Stimulated activated CD4-positive, alpha-beta T cell treated with anti-CD3 and anti-CD28 coated beads, Interleukin-2, amount 100 ng/mL, for 24 hours (primary cell): ENCODE measurements around the gene SAP30L.

ENCODE experiments used
- DNase-seq, 2 donors: peaks; one replicate each; pipeline ENCODE4 v3.0.0-alpha.2; 2020

SAP30L gene

DNA sequence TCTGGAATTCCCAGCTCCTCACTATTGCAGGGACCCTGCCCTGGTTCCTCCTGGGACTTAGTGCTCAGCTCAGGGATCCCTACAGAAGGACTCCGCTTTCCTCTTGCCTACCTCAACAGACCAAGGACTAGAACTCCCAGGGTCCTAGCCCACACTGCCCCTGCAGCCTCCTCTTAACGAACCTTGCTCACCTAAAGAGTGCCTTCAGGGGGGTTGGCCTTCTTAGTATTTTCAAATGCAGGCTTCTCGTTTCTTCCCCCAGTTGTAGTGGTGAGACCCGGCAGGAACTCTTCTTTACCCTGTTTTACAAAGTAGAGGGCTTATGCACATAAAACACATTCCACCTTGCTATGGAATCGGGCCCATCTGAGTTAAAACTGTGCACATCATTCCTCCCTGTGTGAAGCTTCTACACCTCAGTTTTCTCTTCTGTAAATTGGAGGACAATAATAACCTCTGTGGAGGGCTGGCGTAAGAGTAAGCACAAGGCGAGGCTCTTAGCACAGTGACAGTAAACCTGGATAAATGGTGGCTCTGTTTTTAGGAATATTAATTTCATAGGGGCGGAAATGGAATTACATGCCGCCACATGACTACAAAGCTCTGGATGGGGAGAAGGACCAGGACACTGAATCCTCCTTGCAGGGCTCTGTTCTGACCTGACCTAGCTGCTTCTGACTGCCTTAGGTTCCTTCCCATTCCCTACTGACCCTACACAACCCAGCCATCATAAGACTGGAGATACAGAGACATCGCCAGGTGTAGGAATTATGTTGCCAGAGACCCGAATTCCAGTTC, 36.0 kb downstream of the SAP30L start:
- no peak for DNase-seq

DNA sequence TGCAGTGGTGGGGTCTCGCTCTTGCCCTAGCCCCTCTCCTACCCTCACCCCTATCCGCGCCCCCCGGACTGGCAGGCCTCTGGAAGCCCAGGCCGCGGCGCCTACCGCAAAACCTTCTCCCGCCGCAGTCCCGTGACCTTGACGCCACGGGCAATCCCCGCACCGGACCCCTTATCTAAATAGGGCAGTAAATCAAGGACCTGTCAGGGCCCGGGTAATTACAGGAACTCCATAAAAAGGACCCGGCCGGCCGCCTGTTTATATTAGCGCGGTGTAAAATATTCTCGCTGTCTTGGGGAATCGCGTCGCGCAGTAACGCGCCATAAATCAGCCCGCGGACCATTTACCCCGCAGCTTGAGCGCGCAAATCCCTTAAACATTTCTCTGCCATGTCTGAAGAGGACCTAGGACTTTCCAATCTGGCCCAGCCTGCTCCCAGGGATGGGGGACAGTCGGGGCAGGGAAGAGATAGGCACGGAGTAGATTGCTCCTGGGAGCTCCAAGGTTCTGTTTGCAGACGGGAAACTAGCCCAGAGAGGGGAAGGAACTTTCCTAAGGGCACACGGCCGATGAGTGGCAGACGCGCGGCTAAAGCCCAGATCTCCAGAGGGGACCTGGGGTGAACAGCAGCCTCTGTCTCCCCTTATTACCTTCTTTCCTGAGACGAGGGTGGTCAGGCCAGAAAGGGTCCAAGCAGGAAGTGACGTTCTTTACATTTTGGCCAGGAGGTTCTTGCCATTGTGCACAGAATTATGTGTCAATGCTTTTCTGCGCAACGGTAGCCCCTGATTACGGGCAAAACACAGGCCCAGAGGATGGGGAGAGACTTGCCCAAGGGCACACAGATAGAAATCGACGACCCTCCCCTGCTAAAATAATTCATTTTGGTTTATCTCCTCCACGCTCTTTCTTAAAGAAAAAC, 37.0 kb downstream of the SAP30L start:
- DNase-seq, result no peak

DNA sequence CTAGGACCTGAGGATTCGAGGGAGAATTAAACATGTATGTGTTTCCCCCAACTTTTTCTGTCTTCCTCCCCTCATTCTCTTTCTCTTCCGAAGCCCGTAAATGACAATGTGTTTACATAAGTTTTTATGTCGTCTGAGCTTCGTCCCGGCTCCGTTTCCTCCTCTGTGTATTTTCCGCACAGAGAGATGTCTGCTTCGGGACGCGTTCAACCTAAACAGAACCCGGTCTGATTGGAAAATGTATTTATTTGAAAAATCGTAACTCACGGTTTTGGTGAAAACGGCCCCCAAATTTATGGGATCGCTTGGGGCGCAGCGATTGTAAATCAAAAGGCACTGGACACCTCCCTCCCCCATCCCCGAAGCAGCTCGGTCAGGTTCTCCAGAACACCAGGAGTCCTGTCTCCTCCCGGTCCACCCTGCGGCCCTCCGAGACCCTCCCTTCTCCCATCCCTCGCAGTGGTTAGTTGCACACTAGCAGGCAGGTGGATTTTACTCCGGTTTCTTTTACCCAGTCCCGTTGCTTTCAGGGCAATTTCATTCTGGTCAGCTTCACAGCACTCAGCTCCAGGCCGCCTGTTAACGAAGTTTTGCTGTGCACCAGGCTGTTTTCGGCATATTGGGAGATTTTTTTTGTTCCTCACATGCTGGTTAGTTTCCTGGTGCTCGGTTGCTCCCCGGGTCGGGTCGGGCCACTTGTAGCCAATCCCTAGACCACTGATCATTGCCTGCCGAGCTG, 38.0 kb downstream of the SAP30L start:
- no peak for DNase-seq

DNA sequence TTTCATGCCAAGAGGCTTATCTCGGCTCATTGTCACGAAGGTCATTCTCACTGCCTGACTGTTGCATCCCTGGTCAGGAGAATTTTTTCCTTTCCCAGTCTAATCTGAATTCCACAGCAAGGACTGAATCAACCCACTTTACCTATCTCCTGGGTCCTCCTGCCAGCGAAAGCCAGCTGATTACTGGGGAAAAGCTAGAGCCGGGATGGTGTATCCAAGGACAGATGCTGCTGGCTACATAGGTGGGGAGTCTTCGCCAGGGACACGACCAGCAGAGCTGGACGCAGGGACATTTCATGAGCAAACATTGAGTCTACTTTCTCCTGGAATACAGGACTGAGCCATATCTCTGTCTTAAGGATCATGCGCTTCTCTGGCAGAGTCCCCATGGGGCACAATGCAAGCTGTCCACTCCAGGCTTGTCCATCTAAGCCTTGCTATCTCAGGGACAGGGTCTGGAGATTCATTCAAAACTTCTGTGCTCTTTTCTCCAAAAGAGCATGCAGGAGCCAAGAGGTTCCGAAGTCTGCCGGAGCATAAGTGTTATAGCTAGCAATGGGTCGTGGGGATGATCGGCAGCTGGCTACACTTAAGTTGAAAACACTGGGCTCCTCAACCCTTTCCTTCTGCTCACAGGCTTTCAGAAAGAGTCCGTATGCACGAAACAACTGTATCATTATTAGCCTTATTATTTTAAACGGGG, 38.7 kb downstream of the SAP30L start:
- DNase-seq, result no peak

DNA sequence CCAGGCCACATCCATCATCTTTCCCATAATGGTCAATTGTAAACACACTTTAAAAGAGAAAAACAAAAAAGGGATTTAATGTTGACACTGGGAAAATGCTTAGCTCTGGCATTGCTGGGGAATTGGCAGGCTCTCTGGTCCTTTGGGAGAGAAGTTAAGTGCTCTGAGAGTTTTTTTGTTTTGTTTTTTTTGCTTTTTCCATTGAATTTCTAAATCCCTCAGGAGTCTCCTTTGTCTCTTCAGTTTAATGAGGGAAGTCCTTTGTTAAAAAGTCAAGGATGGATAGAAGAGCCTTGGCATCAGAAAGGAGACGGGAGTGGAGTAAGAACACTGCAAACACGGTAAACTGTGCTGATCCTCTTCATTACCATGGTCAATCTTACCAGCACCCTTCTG, 39.3 kb downstream of the SAP30L start:
- DNase-seq, result no peak

DNA sequence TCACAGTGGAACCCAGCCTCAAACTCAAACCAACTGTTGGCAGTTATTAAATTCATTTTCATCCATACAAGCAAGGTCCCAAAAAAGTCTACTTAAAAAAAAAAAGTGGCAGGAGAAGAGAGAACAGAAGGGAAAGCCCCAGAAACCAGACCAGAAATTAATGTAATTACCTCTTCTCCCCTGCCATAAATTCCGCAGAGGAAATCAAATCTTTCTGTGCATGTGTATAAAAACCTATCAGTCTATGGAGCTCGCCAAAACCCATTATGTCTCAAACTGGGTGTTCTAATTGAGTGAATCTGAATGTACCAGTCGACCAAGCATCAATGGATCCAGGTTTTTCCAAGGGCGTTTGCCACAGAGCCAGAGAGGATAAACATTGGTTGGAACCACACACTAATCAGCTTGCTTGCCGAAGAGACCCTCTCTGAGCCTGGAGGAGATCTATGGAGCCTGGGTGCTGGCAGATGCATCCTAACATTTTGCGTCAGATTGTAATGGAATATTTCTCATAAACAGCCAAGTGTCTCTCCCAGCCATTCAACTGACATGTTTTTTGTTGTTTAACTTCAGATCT, 40.1 kb downstream of the SAP30L start:
- no peak for DNase-seq

DNA sequence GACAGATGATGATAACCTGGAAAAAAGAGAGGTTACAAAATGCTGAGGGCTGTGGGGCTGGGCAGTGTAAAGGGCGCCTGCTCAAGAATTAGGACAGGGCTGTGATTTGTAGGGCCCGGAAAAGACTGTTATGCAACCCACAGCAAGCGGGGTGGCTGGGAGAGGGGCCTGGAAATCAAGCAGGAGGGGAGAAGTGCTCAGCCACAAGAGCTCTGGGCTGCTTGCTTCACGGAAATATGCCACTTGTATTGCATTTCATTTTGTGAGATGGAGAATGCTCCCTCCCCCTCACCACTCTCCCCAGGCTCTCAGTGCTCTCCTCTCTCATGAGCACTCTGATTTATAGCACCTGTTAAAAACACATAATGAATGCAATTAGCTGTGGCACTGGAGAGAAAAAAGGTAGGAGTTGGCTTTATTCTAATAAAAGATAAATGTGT, 40.6 kb downstream of the SAP30L start:
- DNase-seq, result no peak

DNA sequence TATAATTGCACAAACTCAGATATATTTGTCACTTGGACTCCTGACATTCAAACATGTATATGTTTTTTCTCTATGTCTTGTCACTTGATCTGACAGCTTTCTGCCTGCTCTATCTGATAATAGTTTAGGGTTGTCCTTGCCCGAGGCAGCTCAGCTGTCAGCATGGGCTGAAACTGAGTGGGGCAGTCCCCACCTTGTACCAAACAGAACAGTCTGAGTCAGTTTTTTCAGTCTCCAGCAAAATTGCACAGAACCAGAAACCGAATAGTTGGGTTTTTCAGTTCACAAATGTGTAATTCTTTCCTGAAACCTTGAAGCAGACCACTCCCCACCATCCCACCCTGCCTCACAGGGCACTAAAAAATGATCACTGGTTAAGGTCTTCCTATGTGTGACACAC, 41.7 kb downstream of the SAP30L start:
- peak; percentile 56 to 68 for DNase-seq

DNA sequence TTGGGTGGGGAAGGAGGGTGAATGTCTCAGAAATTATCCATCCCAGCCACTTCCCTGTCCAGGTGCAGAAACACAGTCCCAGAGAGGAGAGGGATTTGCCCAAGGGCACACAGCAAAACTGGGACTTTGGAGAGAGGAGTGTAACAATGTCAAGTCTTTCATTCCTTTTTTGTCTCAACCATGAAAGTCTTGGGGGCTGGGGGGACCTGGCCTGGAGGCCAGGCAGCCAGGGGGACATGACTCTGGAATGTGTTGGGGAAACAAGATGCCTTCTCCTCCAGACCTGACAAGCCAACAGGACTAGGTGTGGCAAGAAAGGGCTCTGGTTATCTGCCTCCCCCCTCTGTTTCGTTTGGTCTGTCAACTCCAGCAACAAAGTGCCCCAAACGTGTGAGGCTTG, 46.1 kb downstream of the SAP30L start:
- DNase-seq, result no peak

DNA sequence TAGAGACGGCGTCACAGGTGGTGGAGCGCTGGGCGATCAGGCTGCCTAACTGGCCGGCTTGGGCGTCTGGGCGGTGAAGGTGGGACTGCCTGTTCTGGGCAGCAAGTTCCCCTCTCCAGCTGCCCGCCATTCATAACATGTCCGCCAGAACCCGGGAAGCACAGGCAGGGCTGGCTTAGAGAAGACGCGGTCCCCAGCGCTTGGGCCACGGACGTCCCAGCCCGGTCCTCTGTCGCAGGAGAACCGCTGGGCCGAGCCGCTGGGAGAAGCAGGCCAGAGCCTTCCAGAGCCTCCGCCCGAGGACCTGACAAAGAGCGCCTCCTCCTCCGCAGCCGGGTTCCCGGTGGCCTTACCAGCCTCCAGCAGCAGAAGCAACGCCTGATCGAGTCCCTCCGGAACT, 47.5 kb downstream of the SAP30L start:
- no peak for DNase-seq

DNA sequence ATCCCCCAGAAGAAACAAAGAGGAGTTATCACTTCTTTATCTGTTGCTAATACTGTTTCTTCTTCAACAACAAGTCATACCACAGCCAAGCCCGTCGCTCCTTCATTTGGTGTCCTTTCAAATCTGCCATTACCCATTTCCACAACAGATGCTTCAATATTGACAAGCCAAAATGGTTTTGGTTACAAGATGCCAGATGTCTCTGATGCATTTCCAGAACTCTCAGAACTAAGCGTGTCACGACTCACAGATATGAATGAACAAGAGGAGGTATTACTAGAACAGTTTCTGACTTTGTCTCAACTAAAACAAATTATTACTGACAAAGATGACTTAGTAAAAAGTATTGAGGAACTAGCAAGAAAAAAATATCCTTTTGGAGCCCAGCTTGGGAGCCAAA, 48.2 kb downstream of the SAP30L start:
- no peak for DNase-seq

DNA sequence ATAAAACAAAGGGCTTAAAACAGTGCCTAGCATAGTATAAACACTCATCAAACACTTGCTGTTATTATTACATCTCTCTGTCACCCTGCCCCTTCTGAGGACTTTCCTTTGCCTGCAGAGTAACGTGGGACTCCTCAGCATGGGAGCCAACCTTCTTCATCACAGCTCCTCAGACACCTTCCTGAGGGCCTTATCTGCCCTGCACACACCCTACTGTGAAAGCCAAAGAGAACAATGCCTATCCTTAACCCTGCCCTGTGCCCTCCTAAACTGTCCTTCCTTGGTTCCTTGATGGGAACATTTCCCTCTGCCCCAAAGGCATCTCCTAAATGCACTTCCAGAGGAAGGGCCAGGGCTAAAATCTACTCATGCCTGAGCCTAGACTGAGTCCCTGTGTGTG, 52.8 kb downstream of the SAP30L start:
- no peak for DNase-seq

DNA sequence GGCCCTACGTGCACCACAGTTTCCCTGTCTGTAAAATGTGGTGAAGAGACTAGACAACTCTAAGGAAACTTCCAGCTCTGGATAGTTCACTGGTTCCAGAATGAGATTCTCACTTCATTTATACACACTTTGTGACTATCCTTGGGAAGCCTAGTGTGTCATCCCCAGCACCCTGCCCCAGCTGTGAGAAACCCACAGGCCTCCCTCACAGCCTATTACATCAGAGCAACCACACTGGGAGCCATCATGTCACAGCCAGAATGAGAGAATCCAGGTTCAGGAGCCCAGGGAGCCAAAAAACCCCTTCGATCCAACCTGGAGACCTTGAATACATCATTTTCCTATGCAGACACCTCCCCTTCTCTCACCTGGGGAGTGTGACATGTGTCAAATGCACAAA, 53.2 kb downstream of the SAP30L start:
- DNase-seq, result no peak

DNA sequence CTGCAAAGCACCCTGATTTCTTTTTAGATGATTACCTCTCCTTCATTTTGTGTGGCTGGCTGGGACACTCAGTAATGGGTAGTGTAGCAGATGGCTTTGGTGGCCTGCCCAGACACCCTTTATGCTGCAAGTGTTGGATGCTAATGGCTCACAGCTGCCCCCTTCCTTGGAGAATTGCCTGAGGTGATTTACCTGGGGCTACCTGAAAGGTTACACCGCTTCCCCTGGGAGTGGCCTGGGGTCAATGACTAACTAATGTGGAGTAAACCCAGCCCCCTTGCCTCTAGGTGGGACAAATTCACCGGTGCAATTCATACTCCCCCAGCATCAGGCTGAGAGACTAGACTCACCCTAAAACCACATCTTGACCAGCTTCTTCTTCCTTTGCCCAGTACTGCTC, 55.8 kb downstream of the SAP30L start:
- DNase-seq, result no peak

DNA sequence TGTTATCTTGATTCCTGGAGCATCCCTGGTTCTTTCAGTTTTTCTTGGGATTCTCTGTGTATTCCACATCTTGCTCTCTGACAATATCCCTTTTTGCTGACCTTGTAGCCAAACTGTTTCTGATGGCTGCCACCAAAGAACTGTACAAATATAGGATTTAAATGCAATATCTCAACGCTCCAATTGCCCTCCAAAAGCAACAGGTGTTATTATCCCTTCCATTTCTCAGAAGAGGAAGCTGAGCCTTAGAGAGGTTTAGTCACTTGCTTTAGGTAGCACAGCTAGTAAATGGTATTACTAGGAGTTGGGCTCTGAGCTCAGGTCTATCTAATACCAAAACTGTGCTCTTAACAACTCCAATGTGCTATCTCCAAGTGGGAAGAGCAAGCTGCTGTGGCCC, 56.4 kb downstream of the SAP30L start:
- DNase-seq, result no peak

DNA sequence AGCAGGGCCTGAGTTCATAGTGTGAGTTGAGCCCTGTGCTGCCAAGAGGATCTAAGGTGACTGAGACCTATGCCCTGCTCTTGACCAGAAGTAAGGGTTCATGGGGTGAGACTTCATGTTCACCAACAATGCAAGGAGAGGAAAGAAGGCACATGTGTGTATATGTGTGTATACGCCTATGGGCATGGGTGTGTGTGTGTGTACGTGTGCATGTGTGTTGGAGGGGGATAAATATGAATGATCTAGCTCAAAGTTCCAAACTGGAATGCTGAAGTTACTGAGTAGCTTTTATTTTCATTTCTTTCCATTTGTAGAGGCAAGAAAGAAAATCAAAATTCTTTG, 57.9 kb downstream of the SAP30L start:
- DNase-seq, result no peak

DNA sequence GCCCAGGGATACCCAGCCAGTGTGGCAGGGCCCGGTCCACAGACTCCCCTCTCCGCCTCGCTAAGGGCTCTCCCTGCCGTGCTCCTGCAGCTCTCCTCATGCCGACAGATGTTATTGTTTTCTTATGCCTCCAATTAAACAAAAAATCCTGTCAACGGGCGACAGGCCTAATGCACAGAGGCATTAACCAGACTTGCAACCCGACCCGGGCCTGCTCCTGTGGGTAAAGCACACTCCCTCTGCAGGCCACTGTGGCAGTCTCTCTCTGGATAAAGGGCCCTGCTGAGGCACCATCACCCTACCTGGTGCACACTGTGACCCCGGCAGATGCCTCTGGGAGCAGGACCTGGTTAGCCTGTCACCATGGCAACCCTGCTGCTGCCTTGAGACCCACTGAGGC, 59.8 kb downstream of the SAP30L start:
- DNase-seq, result no peak

DNA sequence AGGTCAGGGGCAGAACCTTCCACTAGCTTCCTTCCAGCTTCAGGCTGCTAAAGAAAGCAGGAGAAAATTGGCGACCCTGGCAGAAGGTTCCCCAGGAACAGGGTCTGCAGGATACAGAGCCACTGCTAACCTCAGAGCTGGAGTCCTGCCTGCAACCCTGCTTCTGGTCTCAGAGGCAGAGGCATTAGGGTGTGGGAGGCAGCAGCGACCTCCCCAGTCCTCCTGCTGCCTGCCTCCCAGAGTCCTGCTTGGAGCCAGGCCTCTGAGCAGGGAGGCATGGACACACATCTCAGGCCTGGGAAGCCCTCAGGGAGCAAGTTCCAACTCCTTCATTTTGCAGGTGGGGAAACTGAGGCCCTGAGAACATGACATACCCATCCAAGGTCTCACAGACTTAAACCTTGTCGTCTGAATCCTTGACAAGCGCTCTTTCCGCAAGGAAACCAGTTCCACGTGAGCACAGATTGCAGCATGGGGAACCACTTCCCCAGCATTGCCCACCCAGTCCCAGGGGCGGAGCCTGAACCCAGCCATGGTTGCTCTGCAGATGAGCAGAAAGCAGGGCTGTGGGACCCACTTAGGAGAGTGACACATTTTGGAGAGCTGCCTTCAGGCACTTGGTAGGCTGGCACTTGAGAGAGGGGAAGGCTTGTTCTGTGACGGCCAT, 60.4 kb downstream of the SAP30L start:
- DNase-seq, result no peak

DNA sequence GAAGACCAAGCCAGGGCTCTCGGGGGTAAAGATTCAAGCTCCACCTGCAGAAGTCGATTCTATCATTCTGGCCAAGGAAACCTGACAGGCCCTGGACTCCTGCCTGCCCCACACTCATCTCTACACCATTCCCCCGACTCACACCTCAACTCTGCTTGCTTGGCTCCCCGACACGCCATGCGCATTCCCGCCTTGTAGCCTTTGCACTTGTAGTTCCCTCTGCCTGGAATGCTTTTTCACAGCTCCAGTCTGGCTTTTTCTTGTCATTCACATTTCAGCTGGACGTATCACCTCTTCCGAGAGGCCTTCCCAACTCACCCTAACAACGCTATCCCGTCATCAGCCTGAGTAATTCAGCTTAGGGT, 60.9 kb downstream of the SAP30L start:
- no peak for DNase-seq

DNA sequence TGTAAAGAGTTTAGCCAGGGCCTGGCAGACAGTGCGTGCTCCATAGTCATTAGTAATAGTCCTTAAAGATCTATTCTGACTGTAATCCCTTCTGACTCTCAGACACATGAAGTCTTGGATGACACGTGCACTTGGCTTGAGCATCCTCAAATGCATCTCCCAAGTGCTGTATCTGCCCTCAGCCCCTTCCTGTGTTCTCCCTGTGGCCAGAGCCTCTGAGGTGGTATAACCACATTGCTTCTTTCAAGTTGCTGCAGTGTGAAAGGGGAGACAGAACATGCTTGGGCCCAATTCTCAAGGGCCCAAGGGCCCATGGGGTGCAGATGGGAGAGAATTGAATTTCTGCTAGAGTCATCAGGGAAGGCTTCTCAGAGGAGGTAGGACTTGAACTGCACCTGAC, 62.3 kb downstream of the SAP30L start:
- DNase-seq, result no peak

DNA sequence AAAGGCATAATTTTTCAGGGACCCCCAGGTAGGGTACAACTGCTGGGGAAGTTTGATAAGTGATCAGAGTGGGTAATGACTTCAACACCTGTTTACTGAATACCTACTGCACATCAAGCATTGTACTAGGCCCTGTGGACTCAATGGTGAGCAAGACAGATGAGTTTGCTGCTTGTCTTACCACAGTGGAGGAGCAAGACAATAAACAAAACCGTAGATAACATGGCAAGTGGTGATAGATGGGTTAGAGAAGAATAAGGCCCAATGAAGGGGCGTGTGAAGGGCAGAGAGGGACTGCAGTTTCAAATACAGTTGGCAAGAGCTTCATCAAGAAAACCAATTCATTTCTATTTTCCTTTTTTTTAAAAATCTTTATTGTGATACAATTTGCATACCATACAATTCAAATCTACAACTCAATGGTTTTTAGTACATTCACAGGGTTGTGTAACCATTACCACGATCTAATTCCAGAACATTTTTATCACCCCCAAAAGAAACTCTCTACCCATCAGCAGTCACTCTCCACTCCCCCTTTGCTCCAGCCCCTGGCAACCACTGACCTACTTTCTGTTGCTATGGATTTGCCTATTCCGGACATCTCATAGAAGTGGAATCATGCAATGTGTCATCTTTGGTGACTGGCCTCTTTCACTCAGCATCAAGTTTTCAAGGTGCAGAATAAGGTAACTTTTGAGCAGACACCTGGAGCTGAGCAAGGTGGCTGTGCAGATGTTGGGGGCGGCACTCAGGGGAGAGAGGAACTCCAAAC, 64.2 kb downstream of the SAP30L start:
- DNase-seq, result no peak
